Loucy (cell line): ENCODE results near the gene RPH3AL.
"Not testable (repeated sequence)": the region's sequence is repeated elsewhere in the genome, so short reads cannot be mapped to it uniquely, and the experiment has no call there.

ENCODE experiments used
- H2AFZ ChIP-seq: fragments of 200-600 bp; sonication (generic); 2 replicates; pipeline ENCODE4 v1.6.0; 2016; ENCODE audit warnings: antibody characterized with exemption, mild to moderate bottlenecking, low read length, moderate library complexity
- H3F3A ChIP-seq: fragments of 200-600 bp; 2 replicates; pipeline ENCODE4 v1.6.0; 2016; ENCODE audit warnings: antibody characterized with exemption, low read depth, mild to moderate bottlenecking
- H3K27me3 ChIP-seq: fragments of 200-600 bp; sonication (generic); 2 replicates; pipeline ENCODE4 v1.6.1; 2014; ENCODE audit warnings: low read length, mild to moderate bottlenecking; ENCODE audit not compliant: insufficient read depth, poor library complexity, severe bottlenecking
- H3K36me3 ChIP-seq: fragments of 200-600 bp; sonication (generic); 2 replicates; pipeline ENCODE4 v1.6.1; 2016; ENCODE audit warnings: low read length; ENCODE audit not compliant: insufficient read depth
- H3K4me1 ChIP-seq: fragments of 200-600 bp; sonication (generic); 2 replicates; pipeline ENCODE4 v1.5.1; 2014; ENCODE audit warnings: low read length, mild to moderate bottlenecking; ENCODE audit not compliant: insufficient read depth, poor library complexity, severe bottlenecking
- H3K4me2 ChIP-seq: fragments of 200-600 bp; sonication (generic); 2 replicates; pipeline ENCODE4 v1.6.0; 2014; ENCODE audit warnings: antibody characterized with exemption, low read length, low read depth, mild to moderate bottlenecking; ENCODE audit not compliant: poor library complexity, severe bottlenecking
- H3K4me3 ChIP-seq: fragments of 200-600 bp; sonication (generic); 2 replicates; pipeline ENCODE4 v1.5.1; 2014; ENCODE audit warnings: low read length, mild to moderate bottlenecking, mixed read lengths; ENCODE audit not compliant: poor library complexity, severe bottlenecking
- H3K79me2 ChIP-seq: fragments of 200-600 bp; sonication (generic); 2 replicates; pipeline ENCODE4 v1.6.1; 2014; ENCODE audit warnings: low read length; ENCODE audit not compliant: insufficient read depth
- H3K9ac ChIP-seq: fragments of 200-600 bp; sonication (generic); 2 replicates; pipeline ENCODE4 v1.6.0; 2014; ENCODE audit warnings: mild to moderate bottlenecking, low read depth, low read length, moderate library complexity; ENCODE audit not compliant: poor library complexity, severe bottlenecking
- H3K9me2 ChIP-seq: fragments of 200-600 bp; sonication (generic); replicated peaks from 2 replicates; pipeline ENCODE4 v1.6.1; 2016; ENCODE audit warnings: low read depth, low read length, mixed read lengths
- H3K9me3 ChIP-seq: fragments of 200-600 bp; sonication (generic); 2 replicates; pipeline ENCODE4 v1.6.1; 2014; ENCODE audit warnings: mild to moderate bottlenecking, antibody characterized with exemption, low read length, low read depth; ENCODE audit not compliant: insufficient read depth
- H4K20me1 ChIP-seq: fragments of 200-600 bp; sonication (generic); 2 replicates; pipeline ENCODE4 v1.6.0; 2014; ENCODE audit warnings: antibody characterized with exemption, low read length, mild to moderate bottlenecking; ENCODE audit not compliant: insufficient read depth, poor library complexity, severe bottlenecking
- EZH2phosphoT487 ChIP-seq: fragments of 200-600 bp; IDR thresholded peaks from 2 replicates; pipeline ENCODE4 v1.6.1; 2018; ENCODE audit warnings: antibody characterized with exemption, mild to moderate bottlenecking, moderate library complexity, borderline replicate concordance
- TF ChIP-seq, protein P1 (sequence below): fragments of 200-600 bp; sonication (generic); conservative IDR thresholded peaks from 2 replicates; pipeline ENCODE4 v1.5.1; 2014; ENCODE audit warnings: mild to moderate bottlenecking, antibody characterized with exemption, low read length

Gene RPH3AL

DNA sequence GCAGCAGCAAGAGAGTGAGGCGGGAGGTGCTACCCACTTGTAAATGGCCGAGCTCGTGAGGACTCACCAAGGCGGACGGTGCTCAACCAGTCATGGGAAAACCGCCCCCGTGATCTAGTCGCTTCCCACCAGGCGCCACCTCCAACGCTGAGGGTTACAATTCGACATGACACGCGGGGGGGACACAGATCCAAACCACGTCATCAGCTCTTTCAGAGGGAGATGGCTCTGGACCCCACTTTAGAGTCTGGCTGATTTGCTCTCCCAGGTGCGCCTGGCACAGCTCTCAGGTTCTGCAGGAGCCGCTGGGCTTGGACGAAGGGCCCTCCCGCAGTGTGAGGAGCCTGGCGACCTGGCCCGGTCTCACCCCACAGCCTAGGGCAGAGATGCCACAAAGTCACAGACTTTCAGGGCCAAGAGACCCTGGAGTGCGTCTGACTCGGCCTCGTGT is 150.1 kb downstream of the RPH3AL start:
- H3K9me2 ChIP-seq, result no peaks in the 10 kb centered on the region
- H3K79me2 ChIP-seq, result no peaks in the 10 kb centered on the region
- no peaks in the 10 kb centered on the region for H3K36me3 ChIP-seq
- TF ChIP-seq, protein P1, sequence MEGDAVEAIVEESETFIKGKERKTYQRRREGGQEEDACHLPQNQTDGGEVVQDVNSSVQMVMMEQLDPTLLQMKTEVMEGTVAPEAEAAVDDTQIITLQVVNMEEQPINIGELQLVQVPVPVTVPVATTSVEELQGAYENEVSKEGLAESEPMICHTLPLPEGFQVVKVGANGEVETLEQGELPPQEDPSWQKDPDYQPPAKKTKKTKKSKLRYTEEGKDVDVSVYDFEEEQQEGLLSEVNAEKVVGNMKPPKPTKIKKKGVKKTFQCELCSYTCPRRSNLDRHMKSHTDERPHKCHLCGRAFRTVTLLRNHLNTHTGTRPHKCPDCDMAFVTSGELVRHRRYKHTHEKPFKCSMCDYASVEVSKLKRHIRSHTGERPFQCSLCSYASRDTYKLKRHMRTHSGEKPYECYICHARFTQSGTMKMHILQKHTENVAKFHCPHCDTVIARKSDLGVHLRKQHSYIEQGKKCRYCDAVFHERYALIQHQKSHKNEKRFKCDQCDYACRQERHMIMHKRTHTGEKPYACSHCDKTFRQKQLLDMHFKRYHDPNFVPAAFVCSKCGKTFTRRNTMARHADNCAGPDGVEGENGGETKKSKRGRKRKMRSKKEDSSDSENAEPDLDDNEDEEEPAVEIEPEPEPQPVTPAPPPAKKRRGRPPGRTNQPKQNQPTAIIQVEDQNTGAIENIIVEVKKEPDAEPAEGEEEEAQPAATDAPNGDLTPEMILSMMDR, result no peak
- no peak for TF ChIP-seq EZH2phosphoT487
- no peaks in the 10 kb centered on the region for H3F3A ChIP-seq
- H3K9me3 ChIP-seq, result peaks cover 6% of the 10 kb centered on the region; the same call in 1 of the 2 replicates
- H3K9ac ChIP-seq, result no peak overlapping the region
- H2AFZ ChIP-seq, result no peak overlapping the region
- H3K4me3 ChIP-seq, result no peak overlapping the region
- H4K20me1 ChIP-seq, result no peaks in the 10 kb centered on the region
- H3K4me1 ChIP-seq, result no peaks in the 10 kb centered on the region
- H3K4me2 ChIP-seq, result no peak overlapping the region
- H3K27me3 ChIP-seq, result no peaks in the 10 kb centered on the region

DNA sequence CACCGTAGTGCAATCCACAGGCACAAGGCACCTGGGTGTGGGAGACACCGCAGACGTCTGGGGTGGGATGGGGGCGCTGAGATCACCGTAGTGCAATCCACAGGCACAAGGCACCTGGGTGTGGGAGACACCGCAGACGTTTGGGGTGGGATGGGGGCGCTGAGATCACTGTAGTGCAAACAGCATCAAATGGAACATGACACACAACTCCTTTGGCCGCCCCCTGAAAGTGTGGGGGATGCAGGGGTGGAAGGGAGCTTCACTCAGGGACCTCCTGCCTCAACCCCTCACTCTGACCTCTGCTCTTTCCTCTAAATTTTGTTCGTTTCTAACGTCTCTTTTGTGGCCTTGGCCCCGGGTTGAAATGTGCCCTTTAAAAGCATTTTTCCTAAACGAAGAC is 150.9 kb downstream of the RPH3AL start:
- H3K9ac ChIP-seq, H3F3A ChIP-seq, H3K4me3 ChIP-seq, H3K4me2 ChIP-seq, H3K9me2 ChIP-seq, H3K79me2 ChIP-seq, H3K27me3 ChIP-seq, H2AFZ ChIP-seq, H3K4me1 ChIP-seq, H3K9me3 ChIP-seq, H3K36me3 ChIP-seq, H4K20me1 ChIP-seq: not testable (repeated sequence)

DNA sequence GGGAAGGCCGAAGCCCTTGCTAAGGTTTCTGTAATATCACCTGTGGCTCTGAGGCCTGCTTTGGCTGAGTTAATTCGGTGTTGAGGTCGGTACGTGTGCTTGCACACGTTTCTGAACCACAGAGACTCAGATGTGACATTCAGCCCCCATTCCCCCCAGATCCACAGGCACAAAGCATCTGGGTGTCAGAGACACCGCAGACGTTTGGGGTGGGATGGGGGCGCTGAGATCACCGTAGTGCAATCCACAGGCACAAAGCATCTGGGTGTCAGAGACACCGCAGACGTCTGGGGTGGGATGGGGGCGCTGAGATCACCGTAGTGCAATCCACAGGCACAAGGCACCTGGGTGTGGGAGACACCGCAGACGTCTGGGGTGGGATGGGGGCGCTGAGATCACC is 151.3 kb downstream of the RPH3AL start:
- H3K9me3 ChIP-seq, H3K9me2 ChIP-seq, H3K79me2 ChIP-seq, H2AFZ ChIP-seq, H3K4me3 ChIP-seq, H3K9ac ChIP-seq, H3F3A ChIP-seq, H3K36me3 ChIP-seq, H3K4me1 ChIP-seq, H4K20me1 ChIP-seq, H3K4me2 ChIP-seq, H3K27me3 ChIP-seq: not testable (repeated sequence)

DNA sequence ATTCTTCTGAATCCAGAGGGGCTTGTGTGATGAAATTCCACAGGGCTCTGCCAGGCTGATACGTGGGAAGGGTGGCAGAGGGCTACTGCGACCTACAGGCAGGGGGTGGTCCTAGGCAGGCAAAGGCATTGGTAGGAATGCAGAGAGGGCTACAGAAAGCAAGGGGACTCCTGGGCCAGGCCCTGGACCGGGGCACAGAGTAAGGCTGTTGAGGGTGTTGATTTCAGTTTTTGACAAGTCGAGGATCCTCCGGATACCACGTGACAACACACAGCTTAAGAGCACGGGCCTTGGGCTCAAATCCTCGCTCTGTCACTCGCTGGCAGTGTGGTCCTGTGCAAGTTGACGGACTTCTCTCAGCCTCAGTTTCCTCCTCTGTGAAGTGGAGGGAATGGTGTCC is 152.0 kb downstream of the RPH3AL start:
- Histone ChIP-seq H3K4me1 (no peaks in the 10 kb centered on the region), H3K4me3 (no peak overlapping the region), H3K79me2 (no peaks in the 10 kb centered on the region), H4K20me1 (no peaks in the 10 kb centered on the region), H3K27me3 (no peaks in the 10 kb centered on the region), H3K9me3 (peaks cover 4% of the 10 kb centered on the region; the same call in 1 of the 2 replicates), H3K36me3 (no peaks in the 10 kb centered on the region), H3F3A (no peaks in the 10 kb centered on the region), H3K9ac (no peak overlapping the region), H2AFZ (no peak overlapping the region), H3K4me2 (no peak overlapping the region), H3K9me2 (no peaks in the 10 kb centered on the region)
- TF ChIP-seq, protein P1, result no peak
- no peak for TF ChIP-seq EZH2phosphoT487
